ENCODE data around the gene B4GAT1.
A peak's percentile ranks its signal among the peaks of the same experiment; 100 is the strongest.

Gene B4GAT1

GRCh38 chr11:66315498-66315885 is 31.9 kb downstream of the B4GAT1 start:
- Histone ChIP-seq H3K27ac (no peak overlapping the region), H3K36me3 (no peaks in the 10 kb centered on the region), H3K9me3 (ENCODE audit: severe bottlenecking) (peaks cover 3% of the 10 kb centered on the region), H3K27me3 (ENCODE audit: insufficient read depth, low read depth, severe bottlenecking) (no peaks in the 10 kb centered on the region), H3K4me3 (ENCODE audit: low read depth, low read length) (no peak overlapping the region)
- no peak for TF ChIP-seq CTCF (IDR thresholded peaks at IDR 0.05; ENCODE audit: low read depth, low read length)
- DNase-seq, result no peak

GRCh38 chr11:66314561-66315497 is 32.6 kb downstream of the B4GAT1 start:
- no peak for TF ChIP-seq CTCF (IDR thresholded peaks at IDR 0.05; ENCODE audit: low read depth, low read length)
- H3K9me3 ChIP-seq (ENCODE audit: severe bottlenecking), result no peaks in the 10 kb centered on the region
- no peaks in the 10 kb centered on the region for H3K27me3 ChIP-seq (ENCODE audit: insufficient read depth, low read depth, severe bottlenecking)
- H3K4me3 ChIP-seq (ENCODE audit: low read depth, low read length), result no peak overlapping the region
- DNase-seq, result no peak
- no peaks in the 10 kb centered on the region for H3K36me3 ChIP-seq
- no peak overlapping the region; the same call in 1 of the 2 replicates for H3K27ac ChIP-seq

GRCh38 chr11:66314186-66314501 is 33.3 kb downstream of the B4GAT1 start:
- no peaks in the 10 kb centered on the region for H3K27me3 ChIP-seq (ENCODE audit: insufficient read depth, low read depth, severe bottlenecking)
- no peak for TF ChIP-seq CTCF (IDR thresholded peaks at IDR 0.05; ENCODE audit: low read depth, low read length)
- H3K9me3 ChIP-seq (ENCODE audit: severe bottlenecking), result no peaks in the 10 kb centered on the region
- H3K36me3 ChIP-seq, result no peaks in the 10 kb centered on the region
- peak overlapping the region; percentile 85 for H3K27ac ChIP-seq
- DNase-seq, result no peak
- H3K4me3 ChIP-seq (ENCODE audit: low read depth, low read length), result no peak overlapping the region

GRCh38 chr11:66313321-66314185 is 33.9 kb downstream of the B4GAT1 start:
- Histone ChIP-seq H3K36me3 (no peaks in the 10 kb centered on the region), H3K27ac (peak overlapping the region; percentile 85), H3K9me3 (ENCODE audit: severe bottlenecking) (no peaks in the 10 kb centered on the region), H3K27me3 (ENCODE audit: insufficient read depth, low read depth, severe bottlenecking) (no peaks in the 10 kb centered on the region), H3K4me3 (ENCODE audit: low read depth, low read length) (peak overlapping the region; percentile 49)
- peak; percentile 38 for TF ChIP-seq CTCF (IDR thresholded peaks at IDR 0.05; ENCODE audit: low read depth, low read length)
- peak; percentile 53 for DNase-seq

- H3K36me3 ChIP-seq, result no peaks in the 10 kb centered on the region
- TF ChIP-seq CTCF (IDR thresholded peaks at IDR 0.05; ENCODE audit: low read depth, low read length), result no peak
- DNase-seq, result peak; percentile 99
- peak overlapping the region; percentile 69 for H3K4me3 ChIP-seq (ENCODE audit: low read depth, low read length)
- peak overlapping the region; percentile 85 for H3K27ac ChIP-seq
- no peaks in the 10 kb centered on the region for H3K9me3 ChIP-seq (ENCODE audit: severe bottlenecking)
- no peaks in the 10 kb centered on the region for H3K27me3 ChIP-seq (ENCODE audit: insufficient read depth, low read depth, severe bottlenecking)
Measured at GRCh38 chr11:66312549-66313320, 34.7 kb downstream of the B4GAT1 start.
